Adrenal gland (tissue), 12 donors: ENCODE measurements around the gene MBNL2. TPM values are rescaled to one million over a fixed set of nuclear protein-coding genes. Genes with fewer than 3 reads are reported as not detected.

Experiments used
- DNase-seq, 7 donors: peaks; one replicate each; pipeline ENCODE4 v3.0.0-alpha.2; 2019 to 2020
- H3K27ac ChIP-seq, 5 donors: fragments of 200-600 bp; sonication (generic) in 4 of 5; 1 replicate in 3 of 5; 2 replicates in 2 of 5; pipeline versions ENCODE4 v1.5.1 to v1.8.0; 2016 to 2020; ENCODE audit warnings: mild to moderate bottlenecking in 1 of 5
- H3K27me3 ChIP-seq: fragments of 200-600 bp; 2 replicates; pipeline ENCODE4 v1.8.0; 2021
- H3K36me3 ChIP-seq, 2 donors: fragments of 200-600 bp; replicated peaks in 1 of 2; 1 replicate in 1 of 2; 2 replicates in 1 of 2; pipeline versions ENCODE4 v1.5.1 to v1.8.0; 2018 to 2022
- H3K4me1 ChIP-seq, 2 donors: fragments of 200-600 bp; replicated peaks in 1 of 2; 1 replicate in 1 of 2; 2 replicates in 1 of 2; pipeline versions ENCODE4 v1.5.1 to v1.8.0; 2018 to 2021
- H3K4me3 ChIP-seq, 4 donors: fragments of 200-600 bp; sonication (generic) in 3 of 4; one replicate each; pipeline ENCODE4 v1.5.1; 2016 to 2018
- H3K9me3 ChIP-seq, 3 donors: fragments of 200-600 bp; sonication (generic) in 1 of 3; replicated peaks in 1 of 3; 1 replicate in 2 of 3; 2 replicates in 1 of 3; pipeline versions ENCODE4 v1.5.1 to v1.8.0; 2016 to 2021
- CTCF ChIP-seq, 6 experiments: fragments of 450-650 bp in 4 of 6; fragments of 200-600 bp in 2 of 6; sonication (generic) in 1 of 6; IDR thresholded peaks; 1 replicate in 5 of 6; 2 replicates in 1 of 6; pipeline versions ENCODE4 v1.5.1 to v1.8.0; 2016 to 2021; ENCODE audit warnings: antibody characterized with exemption in 6 of 6, mild to moderate bottlenecking in 2 of 6, moderate library complexity in 1 of 6
- POLR2A ChIP-seq, 2 donors: fragments of 450-650 bp; IDR thresholded peaks; one replicate each; pipeline ENCODE4 v1.6.1; 2017; ENCODE audit warnings: antibody characterized with exemption in 2 of 2, mild to moderate bottlenecking in 2 of 2, moderate library complexity in 1 of 2
- WGBS, 4 donors: extraction: QIAGEN DNeasy Blood & Tissue Kit in 2 of 4; methylation state at CpG; one replicate each; pipeline versions ENCODE4 v1.1.5 to v1.1.7; 2013 to 2017; 5-methylcytosine and 5-hydroxymethylcytosine counted together
- intact Hi-C, 2 donors: fragments of 100-400 bp; cut with DNase I; formaldehyde crosslinking; loops; one replicate each; pipeline versions ENCODE4 v1.14.1 to v1.15.0; 2022 to 2023
- polyA plus RNA-seq, 3 donors: library from polyadenylated mRNA; stranded (reverse); fragments of 200-250 nt in 2 of 3; fragments of 350-450 nt in 1 of 3; fragmentation: Illumina TruSeq in 1 of 3; extraction: RNeasy Lipid Tissue Mini Kit (QIAGEN cat#74804) in 1 of 3; gene quantifications; one replicate each; pipeline ENCODE4 v1.2.3, GENCODE V29; 2013 to 2014
- total RNA-seq, 9 donors: library from RNA; depleted of rRNA in 4 of 9; stranded (reverse); fragments of >200 nt in 4 of 9; fragments of 120-200 nt in 1 of 9; fragmentation: NEBNext Ultra II Directional in 1 of 9; extraction: Animal tissue kit (Norgen Biotek cat#: 25700) in 1 of 9; gene quantifications; one replicate each; pipeline versions ENCODE4 v1.1.0 to v1.2.4, GENCODE V29; 2013 to 2023
- donor health status: healthy with polysubstance abuse.
- donor health status: Bipolar disorder and iron deficiency.
- donor health status: DM: yes; HTN: yes; CAD: no.
- donor health status: DM: no; HTN: no; CAD: no.
- donor health status: DM: no; HTN: no; CAD: no.
- donor health status: DM: yes; HTN: yes; CAD: no.

The MBNL2 gene
- total and polyA plus RNA-seq, 12 donors = 29.2 to 250 (median 130) TPM

DNA sequence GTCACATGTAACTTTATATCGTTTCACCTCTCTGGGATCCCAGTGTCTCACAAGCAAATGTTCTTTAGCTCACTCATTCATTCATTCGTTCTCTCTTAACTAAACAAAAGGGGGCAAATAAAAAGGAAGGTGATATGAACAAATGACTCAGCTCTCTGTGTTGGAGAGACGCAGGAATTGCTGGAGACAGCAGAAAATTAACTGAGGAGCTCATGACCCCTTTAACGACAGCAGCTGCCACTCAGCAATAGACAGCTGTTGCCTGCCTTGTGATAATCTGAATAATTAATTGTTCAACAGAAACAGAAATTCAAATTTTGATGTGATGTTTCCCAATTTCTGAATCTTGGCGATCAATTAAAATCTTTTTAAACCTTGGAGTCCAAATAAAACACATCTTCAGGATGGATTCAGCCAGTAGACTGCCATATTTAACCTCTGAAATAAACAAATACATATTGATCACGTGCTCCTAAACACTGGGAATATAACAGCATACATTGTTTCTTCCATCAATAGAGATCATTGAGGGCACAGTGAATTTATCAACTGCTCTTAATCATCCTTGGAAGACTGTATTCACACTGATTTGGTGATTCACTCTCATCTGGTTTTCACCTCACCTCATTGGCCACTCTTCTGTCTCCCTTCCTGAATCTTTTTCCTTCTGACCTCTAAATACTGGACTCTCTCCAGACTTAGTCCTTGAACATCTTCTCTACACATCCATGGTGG is 63.3 kb downstream of the MBNL2 start:
- DNase-seq = no peak
- intact Hi-C loops = no loop called here
- H3K36me3 ChIP-seq = no peaks in the 10 kb centered on the region
- no peak overlapping the region for H3K4me3 ChIP-seq
- 79 to 84% (median 82%) methylated on average over 6 of the region's 6 CpGs for WGBS, 4 donors
- TF ChIP-seq CTCF (IDR thresholded peaks at IDR 0.05) (no peak), POLR2A (IDR thresholded peaks at IDR 0.05) (no peak)
- H3K4me1 ChIP-seq = peaks cover 17 to 62% of the 10 kb centered on the region in 2 donors
- H3K27ac ChIP-seq = peak overlapping the region in 2 of 5 donors; percentile 13 to 32
- H3K9me3 ChIP-seq = no peaks in the 10 kb centered on the region
- H3K27me3 ChIP-seq = no peaks in the 10 kb centered on the region

GRCh38 chr13:97286317-97287046 is 64.3 kb downstream of the MBNL2 start:
- TF ChIP-seq CTCF (IDR thresholded peaks at IDR 0.05) (no peak), POLR2A (IDR thresholded peaks at IDR 0.05) (no peak)
- Histone ChIP-seq H3K9me3 (no peaks in the 10 kb centered on the region), H3K36me3 (no peaks in the 10 kb centered on the region), H3K27ac (peak overlapping the region in 1 of 5 donors; percentile 32), H3K4me3 (no peak overlapping the region), H3K4me1 (peaks cover 7 to 51% of the 10 kb centered on the region in 2 donors), H3K27me3 (no peaks in the 10 kb centered on the region)
- intact Hi-C loops = no loop called here
- whole genome bisulfite sequencing, 4 donors = 86 to 94% (median 87%) methylated on average over 9 of the region's 9 CpGs
- no peak for DNase-seq

DNA sequence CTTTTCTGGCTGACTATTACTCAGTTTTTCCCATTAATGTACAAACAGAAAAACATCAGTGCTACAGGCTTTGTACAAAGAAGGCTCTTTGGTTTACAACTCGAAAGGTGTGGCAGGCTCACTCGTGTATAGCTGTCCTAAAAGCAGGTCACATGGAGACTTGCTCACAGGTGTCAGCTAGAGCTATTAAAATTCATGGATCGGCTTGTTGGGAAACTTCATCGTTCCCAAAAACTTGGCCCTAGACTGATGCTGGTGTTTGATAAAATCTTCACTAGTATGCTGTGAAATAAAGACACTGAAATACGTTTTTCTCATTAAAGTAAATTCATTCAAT is 64.9 kb downstream of the MBNL2 start:
- intact Hi-C loops = no loop called here
- WGBS, 4 donors = 78 to 85% (median 79%) methylated on average over 5 of the region's 5 CpGs
- peaks cover 7 to 51% of the 10 kb centered on the region in 2 donors for H3K4me1 ChIP-seq

More for the DNA sequence above, 64.9 kb downstream of the MBNL2 start:
- H3K4me3 ChIP-seq = no peak overlapping the region
- no peaks in the 10 kb centered on the region for H3K27me3 ChIP-seq
- peak overlapping the region in 1 of 5 donors; percentile 32 for H3K27ac ChIP-seq
- no peak for DNase-seq
- TF ChIP-seq POLR2A (IDR thresholded peaks at IDR 0.05) = no peak
- TF ChIP-seq CTCF (IDR thresholded peaks at IDR 0.05) = no peak
- H3K36me3 ChIP-seq = no peaks in the 10 kb centered on the region
- H3K9me3 ChIP-seq = no peaks in the 10 kb centered on the region
